ENCODE measurements around the gene IFNAR1. TPM values are rescaled to one million over a fixed set of nuclear protein-coding genes. Genes with fewer than 3 reads are reported as not detected.
A peak's percentile ranks its signal among the peaks of the same experiment; 100 is the strongest.
"Not testable (repeated sequence)": the region's sequence is repeated elsewhere in the genome, so short reads cannot be mapped to it uniquely, and the experiment has no call there.

The IFNAR1 gene
- total and polyA plus RNA-seq, 9 donors = 20.6 to 47.9 (median 31.2) TPM

DNA sequence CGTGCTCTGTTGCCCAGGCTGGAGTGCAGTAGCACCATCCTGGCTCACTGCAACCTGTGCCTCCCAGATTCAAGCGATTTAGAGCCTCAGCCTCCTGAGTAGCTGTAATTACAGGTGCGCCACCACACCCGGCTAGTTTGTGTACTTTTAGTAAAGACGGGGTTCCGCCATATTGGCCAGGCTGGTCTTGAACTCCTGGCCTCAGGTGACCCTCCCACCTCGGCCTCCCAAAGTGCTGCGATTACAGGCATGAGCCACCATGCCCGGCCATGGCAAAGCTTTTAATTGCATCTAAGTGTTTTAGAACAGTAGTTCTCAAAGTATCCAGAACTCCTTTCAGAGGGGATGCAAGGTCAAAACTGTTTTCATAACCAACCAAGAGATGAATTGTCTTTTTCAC lies 53.3 kb downstream of the IFNAR1 start:
- no peaks in the 10 kb centered on the region for H3K36me3 ChIP-seq

DNA sequence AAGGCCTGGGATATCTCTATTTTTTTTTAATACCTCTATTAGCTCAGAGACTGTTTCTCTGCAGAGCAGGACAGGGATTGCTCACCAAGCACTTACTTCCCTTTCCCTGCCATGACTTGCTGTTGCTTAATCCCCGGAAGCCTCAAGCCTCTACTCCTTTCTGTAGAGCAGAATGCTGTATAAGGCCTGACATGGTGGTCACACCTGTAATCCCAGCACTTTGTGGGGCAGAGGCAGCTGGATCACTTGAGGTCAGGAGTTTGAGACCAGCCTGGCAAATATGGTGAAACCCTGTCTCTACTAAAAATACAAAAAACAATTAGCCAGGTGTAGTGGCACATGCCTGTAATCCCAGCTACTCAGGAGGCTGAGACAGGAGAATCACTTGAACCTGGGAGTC lies 55.2 kb downstream of the IFNAR1 start:
- H3K36me3 ChIP-seq, H3K27me3 ChIP-seq, H3K9me3 ChIP-seq, H3K4me3 ChIP-seq, DNase-seq: not testable (repeated sequence)
- Histone ChIP-seq H3K4me1 (ENCODE audit: insufficient read depth) (peaks cover 11% of the 10 kb centered on the region), H3K27ac (peak overlapping the region in 1 of 2 donors; percentile 11)
- 64 to 75% (median 72%) methylated on average over 1 of the region's 1 CpG for WGBS, 3 donors
- intact Hi-C loops (cut with DNase I) = loop anchor here in 1 of 4 donors (10.0 kb wide), 1 partner anchor 175 kb away; no protein-coding TSS in a partner anchor

More for the DNA sequence above, 53.3 kb downstream of the IFNAR1 start:
- DNase-seq = no peak
- intact Hi-C loops (cut with DNase I) = loop anchor here in 1 of 4 donors (10.0 kb wide), 1 partner anchor 173 kb away; no protein-coding TSS in a partner anchor
- no peaks in the 10 kb centered on the region for H3K27me3 ChIP-seq
- TF ChIP-seq, protein P1, sequence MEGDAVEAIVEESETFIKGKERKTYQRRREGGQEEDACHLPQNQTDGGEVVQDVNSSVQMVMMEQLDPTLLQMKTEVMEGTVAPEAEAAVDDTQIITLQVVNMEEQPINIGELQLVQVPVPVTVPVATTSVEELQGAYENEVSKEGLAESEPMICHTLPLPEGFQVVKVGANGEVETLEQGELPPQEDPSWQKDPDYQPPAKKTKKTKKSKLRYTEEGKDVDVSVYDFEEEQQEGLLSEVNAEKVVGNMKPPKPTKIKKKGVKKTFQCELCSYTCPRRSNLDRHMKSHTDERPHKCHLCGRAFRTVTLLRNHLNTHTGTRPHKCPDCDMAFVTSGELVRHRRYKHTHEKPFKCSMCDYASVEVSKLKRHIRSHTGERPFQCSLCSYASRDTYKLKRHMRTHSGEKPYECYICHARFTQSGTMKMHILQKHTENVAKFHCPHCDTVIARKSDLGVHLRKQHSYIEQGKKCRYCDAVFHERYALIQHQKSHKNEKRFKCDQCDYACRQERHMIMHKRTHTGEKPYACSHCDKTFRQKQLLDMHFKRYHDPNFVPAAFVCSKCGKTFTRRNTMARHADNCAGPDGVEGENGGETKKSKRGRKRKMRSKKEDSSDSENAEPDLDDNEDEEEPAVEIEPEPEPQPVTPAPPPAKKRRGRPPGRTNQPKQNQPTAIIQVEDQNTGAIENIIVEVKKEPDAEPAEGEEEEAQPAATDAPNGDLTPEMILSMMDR (IDR thresholded peaks at IDR 0.05) = no peak
- no peak for TF ChIP-seq POLR2A (IDR thresholded peaks at IDR 0.05)
- TF ChIP-seq EP300 (IDR thresholded peaks at IDR 0.05) = no peak
- peaks cover 10% of the 10 kb centered on the region for H3K4me1 ChIP-seq (ENCODE audit: insufficient read depth)
- no peaks in the 10 kb centered on the region for H3K9me3 ChIP-seq
- no peak overlapping the region for H3K4me3 ChIP-seq
- 90 to 92% (median 91%) methylated on average over 9 of the region's 9 CpGs for WGBS, 3 donors
- no peak overlapping the region for H3K27ac ChIP-seq

GRCh38 chr21:33380483-33380998 lies 55.8 kb downstream of the IFNAR1 start:
- TF ChIP-seq POLR2A (IDR thresholded peaks at IDR 0.05) (no peak), EP300 (IDR thresholded peaks at IDR 0.05) (no peak)
- TF ChIP-seq, protein P1 (IDR thresholded peaks at IDR 0.05) = no peak
- H3K4me1 ChIP-seq (ENCODE audit: insufficient read depth) = peaks cover 11% of the 10 kb centered on the region
- no peaks in the 10 kb centered on the region for H3K27me3 ChIP-seq
- no peak overlapping the region for H3K4me3 ChIP-seq
- peak; percentile 80 to 88 (median 83) for DNase-seq
- intact Hi-C loops (cut with DNase I) = no loop called here
- peak overlapping the region in 1 of 2 donors; percentile 11 for H3K27ac ChIP-seq
- H3K36me3 ChIP-seq = no peaks in the 10 kb centered on the region
- H3K9me3 ChIP-seq = no peaks in the 10 kb centered on the region
- 10 to 18% (median 12%) methylated on average over 11 of the region's 11 CpGs for WGBS, 3 donors

DNA sequence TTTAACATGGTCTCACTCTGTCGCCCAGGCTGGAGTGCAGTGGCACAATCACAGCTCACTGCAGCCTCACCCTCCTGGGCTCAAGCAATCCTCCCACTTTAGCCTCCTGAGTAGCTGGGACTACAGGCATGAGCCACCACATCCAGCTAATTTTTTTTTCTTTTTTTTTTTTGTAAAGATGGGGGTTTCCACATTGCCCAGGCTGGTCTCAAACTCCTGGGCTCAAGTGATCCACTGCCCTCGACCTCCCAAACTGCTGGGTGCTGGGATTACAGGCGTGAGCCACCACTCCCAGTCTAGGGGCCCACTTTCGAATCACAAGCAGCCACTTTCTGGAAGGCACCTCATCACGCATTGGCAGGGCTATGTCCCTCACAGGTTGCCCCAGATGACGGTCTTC lies 56.6 kb downstream of the IFNAR1 start:
- intact Hi-C loops (cut with DNase I) = not testable (repeated sequence)

DNA sequence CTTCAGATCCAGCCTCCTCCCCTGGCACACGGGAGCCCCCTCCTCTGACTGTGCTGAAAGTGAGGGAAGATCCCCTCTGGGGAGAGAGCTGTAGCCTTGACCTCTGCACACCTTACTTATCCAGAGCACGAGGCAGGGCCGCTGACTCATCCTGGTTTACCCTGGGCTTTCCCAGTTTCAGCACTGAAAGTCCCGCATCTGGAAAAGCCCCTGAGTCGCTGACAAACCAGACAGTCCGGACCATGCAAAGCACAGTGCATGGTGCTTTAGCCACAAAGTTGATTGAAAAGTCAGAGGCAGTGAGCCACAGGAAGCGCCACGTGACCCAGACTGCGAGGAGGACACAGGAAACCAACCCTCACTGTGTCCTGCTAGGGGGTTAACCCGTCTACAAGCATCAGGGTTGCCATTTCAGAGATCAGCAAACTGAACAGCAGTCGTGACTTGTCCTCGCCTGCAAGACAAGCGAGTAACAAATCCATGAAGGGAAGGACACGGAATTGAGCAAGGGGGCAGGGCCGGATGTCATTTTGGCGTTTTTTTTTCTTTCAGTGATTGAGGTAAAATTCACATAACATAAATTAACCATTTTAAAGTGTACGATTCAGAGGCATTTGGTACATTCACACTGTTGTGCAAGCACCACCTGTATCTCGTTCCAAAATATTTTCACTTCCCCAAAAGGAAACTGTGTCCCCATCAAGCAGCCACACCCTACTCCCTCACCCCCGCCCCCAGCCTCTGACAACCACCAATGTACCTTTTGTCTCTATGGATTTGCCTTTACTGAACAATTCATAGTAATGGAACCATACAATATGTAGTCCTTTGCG lies 58.5 kb downstream of the IFNAR1 start:
- Histone ChIP-seq H3K9me3 (no peaks in the 10 kb centered on the region), H3K36me3 (no peaks in the 10 kb centered on the region), H3K27ac (peak overlapping the region in 1 of 2 donors; percentile 17), H3K4me1 (ENCODE audit: insufficient read depth) (peaks cover 11% of the 10 kb centered on the region), H3K4me3 (no peak overlapping the region), H3K27me3 (no peaks in the 10 kb centered on the region)
- 15 to 26% (median 21%) methylated on average over 20 of the region's 20 CpGs for WGBS, 3 donors
- DNase-seq = peak; percentile 65 to 78 (median 72)
- TF ChIP-seq EP300 (IDR thresholded peaks at IDR 0.05) = no peak
- TF ChIP-seq, protein P1 (IDR thresholded peaks at IDR 0.05) = no peak
- no peak for TF ChIP-seq POLR2A (IDR thresholded peaks at IDR 0.05)
- intact Hi-C loops (cut with DNase I) = no loop called here

More for the DNA sequence above, 56.6 kb downstream of the IFNAR1 start:
- H3K36me3 ChIP-seq, H3K4me3 ChIP-seq, H3K27ac ChIP-seq, DNase-seq, H3K27me3 ChIP-seq, H3K9me3 ChIP-seq: not testable (repeated sequence)
- peaks cover 11% of the 10 kb centered on the region for H3K4me1 ChIP-seq (ENCODE audit: insufficient read depth)
- WGBS, 3 donors = 95 to 96% (median 96%) methylated on average over 6 of the region's 6 CpGs
